Lower leg skin (tissue), 4 donors: ENCODE results near the gene TM7SF3. TPM values are rescaled to one million over a fixed set of nuclear protein-coding genes. Genes with fewer than 3 reads are reported as not detected.
"Not testable (repeated sequence)": the region's sequence is repeated elsewhere in the genome, so short reads cannot be mapped to it uniquely, and the experiment has no call there.

ENCODE experiments used
- DNase-seq, 2 donors: peaks; one replicate each; pipeline ENCODE4 v3.0.0-alpha.2; 2019; ENCODE audit warnings: low spot score in 2 of 2
- H3K4me3 ChIP-seq: fragments of 200-600 bp; sonication (generic); 2 replicates; pipeline ENCODE4 v1.5.1; 2017; ENCODE audit warnings: mild to moderate bottlenecking, low read depth; ENCODE audit not compliant: poor library complexity, severe bottlenecking
- POLR2A ChIP-seq, 2 donors: fragments of 450-650 bp; IDR thresholded peaks; one replicate each; pipeline ENCODE4 v1.6.1; 2016 to 2017; ENCODE audit warnings: antibody characterized with exemption in 2 of 2, mild to moderate bottlenecking in 1 of 2, moderate library complexity in 1 of 2
- WGBS, 2 donors: methylation state at CpG; one replicate each; pipeline ENCODE4 v1.1.5; 2018; 5-methylcytosine and 5-hydroxymethylcytosine counted together
- intact Hi-C: fragments of 100-400 bp; cut with DNase I; formaldehyde crosslinking; loops from one replicate; pipeline ENCODE4 v1.15.0; 2023; ENCODE audit warnings: low total_unique reads
- total RNA-seq, 4 donors: library from RNA; depleted of rRNA; stranded (reverse); fragments of >200 nt; gene quantifications; one replicate each; pipeline ENCODE4 v1.1.0, GENCODE V29; 2016
- TF ChIP-seq, protein P1 (sequence below), 3 donors: fragments of 450-650 bp; IDR thresholded peaks; one replicate each; pipeline ENCODE4 v1.5.1; 2016; ENCODE audit warnings: antibody characterized with exemption in 3 of 3, mild to moderate bottlenecking in 3 of 3, moderate library complexity in 2 of 3

Gene TM7SF3
- total RNA-seq, 4 donors from 2014 or later = 36.7 to 158 (median 83.9) TPM

DNA sequence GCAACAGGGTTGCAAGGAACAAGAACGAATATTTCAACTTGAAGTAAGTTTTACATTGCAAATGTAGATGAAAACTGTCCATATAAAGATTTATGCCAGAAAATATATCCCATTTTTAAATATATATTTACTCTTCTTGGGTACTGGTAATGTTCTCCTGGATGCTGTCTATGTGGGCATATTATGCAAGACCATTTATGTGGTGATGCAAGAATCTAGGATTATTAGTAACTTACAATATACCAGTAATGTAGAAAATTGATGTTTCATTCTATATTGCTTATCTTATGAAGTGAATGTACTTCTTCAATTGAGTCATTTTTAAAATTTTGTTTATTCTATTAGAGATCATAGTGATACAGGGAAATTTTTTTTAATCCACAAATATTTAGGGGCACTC, 50.8 kb downstream of the TM7SF3 start:
- TF ChIP-seq, protein P1, sequence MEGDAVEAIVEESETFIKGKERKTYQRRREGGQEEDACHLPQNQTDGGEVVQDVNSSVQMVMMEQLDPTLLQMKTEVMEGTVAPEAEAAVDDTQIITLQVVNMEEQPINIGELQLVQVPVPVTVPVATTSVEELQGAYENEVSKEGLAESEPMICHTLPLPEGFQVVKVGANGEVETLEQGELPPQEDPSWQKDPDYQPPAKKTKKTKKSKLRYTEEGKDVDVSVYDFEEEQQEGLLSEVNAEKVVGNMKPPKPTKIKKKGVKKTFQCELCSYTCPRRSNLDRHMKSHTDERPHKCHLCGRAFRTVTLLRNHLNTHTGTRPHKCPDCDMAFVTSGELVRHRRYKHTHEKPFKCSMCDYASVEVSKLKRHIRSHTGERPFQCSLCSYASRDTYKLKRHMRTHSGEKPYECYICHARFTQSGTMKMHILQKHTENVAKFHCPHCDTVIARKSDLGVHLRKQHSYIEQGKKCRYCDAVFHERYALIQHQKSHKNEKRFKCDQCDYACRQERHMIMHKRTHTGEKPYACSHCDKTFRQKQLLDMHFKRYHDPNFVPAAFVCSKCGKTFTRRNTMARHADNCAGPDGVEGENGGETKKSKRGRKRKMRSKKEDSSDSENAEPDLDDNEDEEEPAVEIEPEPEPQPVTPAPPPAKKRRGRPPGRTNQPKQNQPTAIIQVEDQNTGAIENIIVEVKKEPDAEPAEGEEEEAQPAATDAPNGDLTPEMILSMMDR (IDR thresholded peaks at IDR 0.05) = no peak
- TF ChIP-seq POLR2A (IDR thresholded peaks at IDR 0.05) = no peak
- no peak for DNase-seq
- intact Hi-C loops = no loop called here
- 94 to 97% methylated on average over 1 of the region's 1 CpG for WGBS, 2 donors
- H3K4me3 ChIP-seq = no peak overlapping the region

DNA sequence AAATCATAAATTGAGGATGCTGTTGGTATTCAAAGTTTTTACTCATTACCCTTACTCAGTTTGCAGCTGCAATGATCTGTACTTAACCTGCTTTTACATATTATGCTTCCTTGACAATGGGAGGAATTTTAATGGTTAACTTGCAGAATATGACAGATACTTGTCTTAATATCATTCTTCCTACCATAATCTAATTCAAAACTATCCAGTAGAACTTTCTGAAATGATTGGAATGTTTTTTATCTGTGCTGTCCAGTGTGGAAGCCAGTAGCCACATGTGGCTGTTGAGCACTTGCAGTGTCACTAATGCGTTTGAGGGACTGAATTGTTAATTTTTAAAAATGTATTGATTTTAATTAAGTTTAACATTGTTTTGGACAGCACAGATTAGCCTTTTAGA, 52.4 kb downstream of the TM7SF3 start:
- WGBS, 2 donors = 90 to 92% methylated on average over 1 of the region's 1 CpG
- no peak overlapping the region for H3K4me3 ChIP-seq
- no peak for DNase-seq
- no peak for TF ChIP-seq POLR2A (IDR thresholded peaks at IDR 0.05)
- TF ChIP-seq, protein P1 (IDR thresholded peaks at IDR 0.05) = no peak
- intact Hi-C loops = no loop called here

DNA sequence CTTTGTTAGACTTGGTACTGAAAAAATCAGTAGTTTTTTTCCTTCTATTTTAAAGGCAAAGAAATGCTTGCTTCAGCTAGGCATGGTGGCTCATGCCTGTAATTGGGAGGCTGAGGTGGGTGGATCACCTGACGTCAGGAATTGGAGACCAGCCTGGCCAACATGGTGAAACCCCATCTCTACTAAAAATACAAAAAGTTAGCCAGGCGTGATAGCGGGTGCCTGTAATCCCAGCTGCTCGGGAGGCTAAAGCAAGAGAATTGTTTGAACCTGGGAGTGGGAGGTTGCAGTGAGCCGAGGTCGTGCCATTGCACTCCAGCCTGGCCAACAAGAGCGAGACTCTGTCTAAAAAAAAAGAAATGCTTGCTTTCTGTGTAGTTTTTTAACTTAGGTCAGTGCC, 52.8 kb downstream of the TM7SF3 start:
- intact Hi-C loops, H3K4me3 ChIP-seq, DNase-seq: not testable (repeated sequence)
- WGBS, 2 donors = 93 to 94% methylated on average over 7 of the region's 7 CpGs

DNA sequence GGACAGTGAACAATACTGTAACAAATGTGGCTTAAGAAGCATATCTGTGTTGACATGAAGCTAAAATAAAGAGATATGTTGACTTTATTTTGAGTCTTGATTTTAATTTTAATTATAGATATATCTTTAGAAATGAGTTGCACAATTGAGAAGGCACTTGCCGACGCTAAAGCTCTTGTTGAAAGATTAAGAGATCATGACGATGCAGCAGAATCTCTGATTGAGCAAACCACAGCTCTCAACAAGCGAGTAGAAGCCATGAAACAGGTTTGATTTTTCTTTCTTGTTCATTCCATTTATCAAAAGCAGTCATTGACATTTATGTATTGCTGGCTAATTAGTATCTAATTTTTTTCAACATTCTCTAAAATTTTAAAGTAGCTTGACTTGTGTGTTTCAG, 60.2 kb downstream of the TM7SF3 start:
- WGBS, 2 donors = 82 to 87% methylated on average over 4 of the region's 4 CpGs
- intact Hi-C loops = no loop called here
- no peak overlapping the region for H3K4me3 ChIP-seq
- TF ChIP-seq, protein P1 (IDR thresholded peaks at IDR 0.05) = no peak
- TF ChIP-seq POLR2A (IDR thresholded peaks at IDR 0.05) = no peak
- no peak for DNase-seq

DNA sequence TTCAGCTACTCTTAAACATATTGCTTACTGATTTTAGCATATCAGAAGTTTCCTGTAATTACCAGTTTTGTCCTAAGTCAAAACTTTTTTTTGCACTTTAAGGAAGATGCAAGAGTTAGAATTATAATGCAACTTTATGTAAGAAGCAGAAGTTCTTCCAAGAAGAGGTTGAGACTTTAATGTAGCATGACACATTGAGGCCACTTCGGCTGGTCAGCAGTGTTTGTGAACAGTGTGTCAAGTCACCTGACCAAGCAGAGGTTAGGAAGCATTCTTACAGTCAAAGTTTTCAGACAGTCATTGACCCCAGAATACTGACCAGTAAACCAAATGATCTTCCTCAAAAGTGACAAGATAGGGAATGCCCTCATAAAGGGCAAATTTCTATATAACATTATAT, 60.7 kb downstream of the TM7SF3 start:
- intact Hi-C loops = no loop called here
- TF ChIP-seq POLR2A (IDR thresholded peaks at IDR 0.05) = no peak
- TF ChIP-seq, protein P1 (IDR thresholded peaks at IDR 0.05) = no peak
- no peak overlapping the region for H3K4me3 ChIP-seq
- no peak for DNase-seq
- WGBS, 2 donors = 76 to 81% methylated on average over 1 of the region's 1 CpG

DNA sequence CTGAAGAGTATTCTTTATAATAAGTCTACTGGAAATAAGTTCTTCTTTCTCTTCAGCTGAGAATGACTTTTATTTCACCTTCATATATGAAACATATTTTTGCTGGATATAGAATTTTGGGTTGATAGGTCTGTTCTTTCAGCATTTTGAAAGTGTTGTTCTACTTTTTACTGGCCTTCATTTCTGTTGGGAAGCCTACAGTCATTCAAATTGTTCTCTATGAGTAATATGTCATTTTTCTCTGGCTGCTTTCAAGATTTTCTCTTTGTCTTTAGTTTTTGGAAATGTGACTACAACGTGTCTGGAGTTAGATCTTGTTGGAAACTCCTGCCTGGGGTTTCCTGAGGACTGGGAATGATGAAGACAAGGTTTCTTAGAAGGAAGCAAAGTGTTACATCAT, 65.9 kb downstream of the TM7SF3 start:
- DNase-seq = no peak
- H3K4me3 ChIP-seq = no peak overlapping the region
- TF ChIP-seq, protein P1 (IDR thresholded peaks at IDR 0.05) = no peak
- no peak for TF ChIP-seq POLR2A (IDR thresholded peaks at IDR 0.05)
- 89 to 91% methylated on average over 1 of the region's 1 CpG for WGBS, 2 donors
- intact Hi-C loops = no loop called here
